Activated T-helper 1 cell treated with anti-CD3 and anti-CD28 coated beads, Interleukin-12 subunit alpha, Interleukin-12 subunit beta, Interleukin-2, Interleukin-4 antibody, amounts not matched to agents 30 ng/mL and 10 ng/mL and 1 ng/mL, durations not matched to agents 14 hours and 24 hours and 36 hours (primary cell): Measurements from ENCODE around the gene NFIB. TPM values are rescaled to one million over a fixed set of nuclear protein-coding genes. Genes with fewer than 3 reads are reported as not detected.

Experiments
- DNase-seq: peaks from one replicate; pipeline ENCODE4 v3.0.0; 2021; ENCODE audit warnings: low spot score
- H3K27ac Mint-ChIP-seq: one replicate; pipeline ENCODE4 v1.8.0; 2021; ENCODE audit warnings: mild to moderate bottlenecking, mixed read lengths
- H3K27me3 Mint-ChIP-seq: one replicate; pipeline ENCODE4 v1.8.0; 2022; ENCODE audit warnings: mild to moderate bottlenecking, moderate library complexity, mixed read lengths; ENCODE audit not compliant: insufficient read depth
- H3K36me3 Mint-ChIP-seq: one replicate; pipeline ENCODE4 v1.8.0; 2021; ENCODE audit warnings: low read depth, mixed read lengths
- H3K4me1 Mint-ChIP-seq: one replicate; pipeline ENCODE4 v1.8.0; 2021; ENCODE audit warnings: low read depth, mixed read lengths
- H3K4me3 Mint-ChIP-seq: one replicate; pipeline ENCODE4 v1.8.0; 2021; ENCODE audit warnings: mild to moderate bottlenecking, moderate library complexity, mixed read lengths
- H3K9me3 Mint-ChIP-seq: one replicate; pipeline ENCODE4 v1.8.0; 2021; ENCODE audit warnings: mixed read lengths
- intact Hi-C: fragments of 100-400 bp; cut with micrococcal nuclease; formaldehyde crosslinking; loops from one replicate; pipeline ENCODE4 v1.15.1; 2024
- total RNA-seq: library from RNA; stranded (reverse); gene quantifications from 2 replicates; pipeline ENCODE4 v1.2.3, GENCODE V29; 2022

Gene NFIB
- total RNA-seq, 1 donor from 2014 or later: not detected

GRCh38 chr9:14273696-14274121 is 40.2 kb downstream of the NFIB start:
- H3K36me3 Mint-ChIP-seq: no peaks in the 10 kb centered on the region
- no peak for DNase-seq
- H3K4me1 Mint-ChIP-seq: peaks cover 4% of the 10 kb centered on the region
- peaks cover 19% of the 10 kb centered on the region for H3K27me3 Mint-ChIP-seq
- H3K27ac Mint-ChIP-seq: no peak overlapping the region
- intact Hi-C loops: no loop called here
- no peak overlapping the region for H3K4me3 Mint-ChIP-seq
- no peaks in the 10 kb centered on the region for H3K9me3 Mint-ChIP-seq

GRCh38 chr9:14272927-14273528 is 40.9 kb downstream of the NFIB start:
- intact Hi-C loops: no loop called here
- Mint-ChIP-seq H3K4me1 (peaks cover 4% of the 10 kb centered on the region), H3K9me3 (no peaks in the 10 kb centered on the region), H3K27ac (no peak overlapping the region), H3K27me3 (peaks cover 19% of the 10 kb centered on the region), H3K36me3 (no peaks in the 10 kb centered on the region), H3K4me3 (no peak overlapping the region)
- DNase-seq: no peak

DNA sequence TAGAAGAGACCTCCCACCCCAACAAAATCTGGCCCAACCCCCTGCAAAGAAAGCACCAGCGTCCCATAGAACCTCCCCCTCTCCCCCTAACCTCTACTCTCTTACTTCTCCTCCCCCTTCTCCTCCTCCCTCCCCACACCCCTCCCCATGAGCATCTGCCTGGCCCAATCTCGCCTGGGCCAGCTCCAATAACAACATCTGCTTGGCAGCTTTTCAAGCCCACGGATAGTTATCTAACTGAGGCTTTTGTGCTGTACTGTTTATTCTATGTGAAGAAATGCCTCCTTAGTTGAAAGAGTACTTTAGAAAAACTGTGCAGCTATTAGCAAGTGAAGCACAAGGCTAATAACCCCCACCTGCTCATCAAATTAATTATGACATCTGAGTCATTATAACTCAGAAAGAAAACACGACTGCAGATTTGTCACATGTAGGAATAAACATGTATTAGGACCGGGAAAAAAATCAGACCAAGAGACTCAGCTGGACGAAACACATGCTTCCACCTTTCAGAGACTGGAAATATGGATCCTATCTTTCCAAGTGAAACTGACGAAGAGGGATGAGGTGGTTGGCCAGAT is 42.8 kb downstream of the NFIB start:
- Mint-ChIP-seq H3K27me3 (peaks cover 19% of the 10 kb centered on the region), H3K27ac (no peak overlapping the region), H3K36me3 (no peaks in the 10 kb centered on the region), H3K4me3 (no peak overlapping the region), H3K4me1 (peaks cover 4% of the 10 kb centered on the region), H3K9me3 (no peaks in the 10 kb centered on the region)
- intact Hi-C loops: no loop called here
- no peak for DNase-seq

- Mint-ChIP-seq H3K27ac (no peak overlapping the region), H3K9me3 (no peaks in the 10 kb centered on the region), H3K36me3 (no peaks in the 10 kb centered on the region), H3K27me3 (peaks cover 19% of the 10 kb centered on the region), H3K4me3 (no peak overlapping the region), H3K4me1 (peaks cover 4% of the 10 kb centered on the region)
- DNase-seq: no peak
- intact Hi-C loops: no loop called here
These were observed 43.4 kb downstream of the NFIB start for GRCh38 chr9:14270358-14271092.

GRCh38 chr9:14269916-14270315 is 44.0 kb downstream of the NFIB start:
- Mint-ChIP-seq H3K27ac (no peak overlapping the region), H3K36me3 (no peaks in the 10 kb centered on the region), H3K9me3 (no peaks in the 10 kb centered on the region), H3K27me3 (peaks cover 16% of the 10 kb centered on the region), H3K4me1 (peaks cover 4% of the 10 kb centered on the region), H3K4me3 (no peak overlapping the region)
- no peak for DNase-seq
- intact Hi-C loops: no loop called here

- no peak overlapping the region for H3K4me3 Mint-ChIP-seq
- H3K27ac Mint-ChIP-seq: no peak overlapping the region
- H3K4me1 Mint-ChIP-seq: no peaks in the 10 kb centered on the region
- intact Hi-C loops: no loop called here
- no peak for DNase-seq
- no peaks in the 10 kb centered on the region for H3K36me3 Mint-ChIP-seq
- H3K27me3 Mint-ChIP-seq: no peaks in the 10 kb centered on the region
- no peaks in the 10 kb centered on the region for H3K9me3 Mint-ChIP-seq
These were observed 50.0 kb downstream of the NFIB start for GRCh38 chr9:14263707-14264483.

DNA sequence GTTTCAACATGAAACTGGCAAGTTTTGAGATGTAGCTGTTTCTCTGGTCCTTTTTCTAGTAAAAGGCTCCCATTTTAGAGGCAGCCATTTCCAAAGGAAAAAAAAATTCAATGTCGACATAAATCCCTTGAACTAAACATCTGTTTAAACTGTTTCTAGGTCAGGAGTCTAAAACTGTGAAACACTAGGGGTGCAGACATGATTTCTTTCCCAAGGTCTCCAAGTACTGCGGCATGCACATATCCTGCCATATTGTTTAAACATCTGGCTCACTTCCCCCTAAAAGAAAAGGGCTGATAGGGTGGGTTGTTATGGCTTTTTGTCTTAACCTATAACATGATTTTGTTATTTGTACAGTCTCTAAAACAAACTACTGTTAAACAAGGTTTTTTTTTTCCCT is 51.1 kb downstream of the NFIB start:
- no peaks in the 10 kb centered on the region for H3K36me3 Mint-ChIP-seq
- H3K9me3 Mint-ChIP-seq: no peaks in the 10 kb centered on the region
- DNase-seq: no peak
- intact Hi-C loops: no loop called here
- H3K4me3 Mint-ChIP-seq: no peak overlapping the region
- H3K27ac Mint-ChIP-seq: no peak overlapping the region
- no peaks in the 10 kb centered on the region for H3K27me3 Mint-ChIP-seq
- H3K4me1 Mint-ChIP-seq: no peaks in the 10 kb centered on the region

- H3K36me3 Mint-ChIP-seq: no peaks in the 10 kb centered on the region
- no peaks in the 10 kb centered on the region for H3K9me3 Mint-ChIP-seq
- intact Hi-C loops: no loop called here
- H3K4me1 Mint-ChIP-seq: no peaks in the 10 kb centered on the region
- H3K4me3 Mint-ChIP-seq: no peak overlapping the region
- H3K27ac Mint-ChIP-seq: no peak overlapping the region
- no peaks in the 10 kb centered on the region for H3K27me3 Mint-ChIP-seq
- no peak for DNase-seq
These were observed 52.3 kb downstream of the NFIB start for GRCh38 chr9:14261616-14262015.

DNA sequence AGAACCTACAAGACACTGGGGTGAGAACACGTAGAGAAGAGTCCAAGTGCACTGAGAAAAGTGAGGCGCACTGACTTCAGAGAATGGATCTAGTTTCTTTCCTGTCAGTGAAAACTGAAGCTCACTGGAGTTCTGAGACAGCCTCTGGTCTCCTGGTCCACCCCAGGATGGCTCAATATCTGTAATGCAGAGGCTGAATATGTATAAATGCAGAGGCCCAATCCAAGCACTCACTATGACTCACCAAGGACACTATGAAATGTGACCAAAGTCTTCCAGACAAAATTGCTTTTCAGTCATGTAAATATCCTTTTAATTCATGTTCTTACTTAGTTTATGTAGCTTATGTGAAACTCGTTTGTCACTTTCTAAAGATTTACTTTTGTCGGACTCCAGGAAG is 53.8 kb downstream of the NFIB start:
- no peaks in the 10 kb centered on the region for H3K4me1 Mint-ChIP-seq
- H3K36me3 Mint-ChIP-seq: no peaks in the 10 kb centered on the region
- no peak overlapping the region for H3K4me3 Mint-ChIP-seq
- H3K9me3 Mint-ChIP-seq: no peaks in the 10 kb centered on the region
- H3K27me3 Mint-ChIP-seq: no peaks in the 10 kb centered on the region
- DNase-seq: no peak
- H3K27ac Mint-ChIP-seq: no peak overlapping the region
- intact Hi-C loops: no loop called here

- Mint-ChIP-seq H3K27ac (no peak overlapping the region), H3K9me3 (no peaks in the 10 kb centered on the region), H3K36me3 (no peaks in the 10 kb centered on the region), H3K4me1 (no peaks in the 10 kb centered on the region), H3K4me3 (no peak overlapping the region), H3K27me3 (no peaks in the 10 kb centered on the region)
- intact Hi-C loops: no loop called here
- no peak for DNase-seq
These were observed 55.2 kb downstream of the NFIB start for GRCh38 chr9:14258660-14259239.

- Mint-ChIP-seq H3K27me3 (no peaks in the 10 kb centered on the region), H3K4me3 (no peak overlapping the region)
These were observed 55.8 kb downstream of the NFIB start for GRCh38 chr9:14258156-14258555.

DNA sequence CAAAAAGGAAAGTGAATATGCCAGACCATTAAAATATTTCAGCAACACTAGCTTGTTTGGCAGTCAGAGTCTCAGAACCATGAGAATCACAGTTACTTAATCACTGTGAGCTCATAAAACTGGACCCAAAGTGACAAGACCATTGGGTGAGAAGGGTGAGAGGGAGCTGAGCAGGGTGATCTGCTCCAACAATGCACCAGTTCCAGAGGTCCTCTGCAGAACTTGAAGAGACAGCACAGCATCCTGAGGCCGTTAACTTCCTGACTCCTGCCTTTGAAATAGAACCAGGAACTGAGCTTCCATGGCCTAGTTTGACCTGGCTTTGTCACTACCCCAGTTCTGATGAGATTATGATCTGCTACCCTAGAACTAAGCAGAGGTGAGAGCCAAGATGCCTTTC is 57.4 kb downstream of the NFIB start:
- Mint-ChIP-seq H3K27ac (no peak overlapping the region), H3K27me3 (no peaks in the 10 kb centered on the region), H3K4me3 (no peak overlapping the region), H3K9me3 (no peaks in the 10 kb centered on the region), H3K4me1 (no peaks in the 10 kb centered on the region), H3K36me3 (no peaks in the 10 kb centered on the region)
- intact Hi-C loops: no loop called here
- no peak for DNase-seq

More at GRCh38 chr9:14258156-14258555, 55.8 kb downstream of the NFIB start:
- intact Hi-C loops: no loop called here
- Mint-ChIP-seq H3K4me1 (no peaks in the 10 kb centered on the region), H3K36me3 (no peaks in the 10 kb centered on the region), H3K9me3 (no peaks in the 10 kb centered on the region), H3K27ac (no peak overlapping the region)
- DNase-seq: no peak
